ENCODE measurements around the gene NLGN1.

NLGN1 gene

GRCh38 chr3:174020156-174020555, 622.6 kb downstream of the NLGN1 start:
- no peak for DNase-seq

- DNase-seq, result no peak
These were observed 625.9 kb downstream of the NLGN1 start for GRCh38 chr3:174023421-174023820.

GRCh38 chr3:174028673-174029072, 631.1 kb downstream of the NLGN1 start:
- DNase-seq, result no peak

- DNase-seq, result no peak
These were observed 637.9 kb downstream of the NLGN1 start for GRCh38 chr3:174035328-174035886.

- no peak for DNase-seq
These were observed 648.8 kb downstream of the NLGN1 start for GRCh38 chr3:174046311-174046710.

GRCh38 chr3:174049472-174049871, 651.9 kb downstream of the NLGN1 start:
- DNase-seq, result no peak

GRCh38 chr3:174051191-174051590, 653.6 kb downstream of the NLGN1 start:
- DNase-seq, result no peak

- no peak for DNase-seq
These were observed 661.3 kb downstream of the NLGN1 start for GRCh38 chr3:174058804-174059203.

GRCh38 chr3:174060431-174060830, 662.9 kb downstream of the NLGN1 start:
- DNase-seq, result no peak

GRCh38 chr3:174061162-174061561, 663.6 kb downstream of the NLGN1 start:
- no peak for DNase-seq

GRCh38 chr3:174061731-174062130, 664.2 kb downstream of the NLGN1 start:
- no peak for DNase-seq

GRCh38 chr3:174062923-174063322, 665.4 kb downstream of the NLGN1 start:
- DNase-seq, result no peak

- no peak for DNase-seq
These were observed 670.5 kb downstream of the NLGN1 start for GRCh38 chr3:174068035-174068434.

GRCh38 chr3:174072675-174073074, 675.1 kb downstream of the NLGN1 start:
- no peak for DNase-seq

- DNase-seq, result no peak
These were observed 686.2 kb downstream of the NLGN1 start for GRCh38 chr3:174083706-174084105.

- DNase-seq, result no peak
These were observed 692.0 kb downstream of the NLGN1 start for GRCh38 chr3:174089592-174089991.

- DNase-seq, result no peak
These were observed 697.1 kb downstream of the NLGN1 start for GRCh38 chr3:174094669-174095068.

- no peak for DNase-seq
These were observed 700.1 kb downstream of the NLGN1 start for GRCh38 chr3:174097686-174098085.

- no peak for DNase-seq
These were observed 701.2 kb downstream of the NLGN1 start for GRCh38 chr3:174098746-174099145.

- no peak for DNase-seq
These were observed 702.2 kb downstream of the NLGN1 start for GRCh38 chr3:174099724-174100123.

GRCh38 chr3:174100744-174101143, 703.2 kb downstream of the NLGN1 start:
- no peak for DNase-seq

- DNase-seq, result no peak
These were observed 703.7 kb downstream of the NLGN1 start for GRCh38 chr3:174101244-174101643.

GRCh38 chr3:174102274-174102673, 704.7 kb downstream of the NLGN1 start:
- no peak for DNase-seq

GRCh38 chr3:174102866-174103265, 705.3 kb downstream of the NLGN1 start:
- no peak for DNase-seq

GRCh38 chr3:174110761-174111160, 713.2 kb downstream of the NLGN1 start:
- no peak for DNase-seq

GRCh38 chr3:174111776-174112175, 714.2 kb downstream of the NLGN1 start:
- no peak for DNase-seq
